ENCODE data around the gene ZNF700. TPM values are rescaled to one million over a fixed set of nuclear protein-coding genes. Genes with fewer than 3 reads are reported as not detected.
"Not testable (repeated sequence)": the region's sequence is repeated elsewhere in the genome, so short reads cannot be mapped to it uniquely, and the experiment has no call there.

ZNF700 gene
- polyA plus RNA-seq, 3 donors from 2014 or later = 1.3 to 3.0 (median 2.4) TPM

DNA sequence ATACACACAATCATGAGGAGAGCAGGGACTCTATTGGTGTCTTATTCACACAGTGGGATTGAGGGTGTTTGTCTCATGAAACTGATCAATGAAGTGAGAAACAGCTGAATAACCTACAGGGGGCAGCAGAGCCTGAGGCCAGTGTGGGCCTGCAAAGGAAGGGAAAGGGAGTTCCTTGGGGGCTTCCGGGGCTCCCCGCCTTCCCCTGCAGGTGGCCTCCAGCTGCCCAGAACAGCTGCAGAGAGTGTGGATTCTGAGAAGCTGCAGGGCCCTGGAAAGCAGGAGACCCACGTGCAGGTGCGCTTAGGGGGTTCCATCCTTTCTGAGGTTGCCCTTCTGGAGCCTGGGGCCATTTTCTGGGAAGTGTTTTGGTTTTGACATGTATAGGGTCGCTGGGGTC, 60.1 kb downstream of the ZNF700 start:
- Mint-ChIP-seq H3K4me3 (no peak overlapping the region), H3K36me3 (peaks cover 0 to 8% (median 3%) of the 10 kb centered on the region in 3 donors), H3K9me3 (peaks cover 13 to 26% (median 21%) of the 10 kb centered on the region in 6 donors), H3K27ac (no peak overlapping the region), H3K4me1 (peaks cover 16 to 25% of the 10 kb centered on the region in 2 donors), H3K27me3 (ENCODE audit: low read depth in 3 of 3) (peaks cover 2 to 11% (median 2%) of the 10 kb centered on the region in 3 donors)
- DNase-seq = peak in 2 of 3 donors; percentile 4 to 6

DNA sequence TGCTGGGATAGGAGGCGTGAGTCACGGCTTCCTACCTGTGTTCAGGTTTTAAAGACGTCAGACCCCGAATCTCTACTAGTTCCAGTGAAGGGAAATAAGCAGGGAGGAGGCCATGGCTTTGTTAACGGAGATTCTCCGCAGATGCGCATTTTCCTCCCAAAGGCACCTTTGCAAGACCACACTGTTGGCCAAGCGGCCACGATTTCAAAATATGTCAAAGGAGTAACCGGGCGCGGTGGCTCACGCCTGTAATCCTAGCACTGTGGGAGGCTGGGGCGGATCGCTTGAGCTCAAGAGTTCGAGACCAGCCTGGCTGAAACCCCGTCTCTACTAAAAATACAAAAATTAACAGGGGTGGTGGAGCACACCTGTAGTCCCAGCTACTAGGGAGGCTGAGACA, 61.8 kb downstream of the ZNF700 start:
- peak overlapping the region in 3 of 5 donors; percentile 4 to 98 (median 96) for H3K4me3 Mint-ChIP-seq
- H3K27ac Mint-ChIP-seq = no peak overlapping the region
- no peak for DNase-seq
- peaks cover 0 to 9% (median 6%) of the 10 kb centered on the region in 6 donors for H3K9me3 Mint-ChIP-seq
- peaks cover 0 to 4% (median 0%) of the 10 kb centered on the region in 3 donors for H3K36me3 Mint-ChIP-seq
- peaks cover 25 to 38% of the 10 kb centered on the region in 2 donors for H3K4me1 Mint-ChIP-seq
- H3K27me3 Mint-ChIP-seq (ENCODE audit: low read depth in 3 of 3) = peaks cover 2 to 11% (median 2%) of the 10 kb centered on the region in 3 donors

DNA sequence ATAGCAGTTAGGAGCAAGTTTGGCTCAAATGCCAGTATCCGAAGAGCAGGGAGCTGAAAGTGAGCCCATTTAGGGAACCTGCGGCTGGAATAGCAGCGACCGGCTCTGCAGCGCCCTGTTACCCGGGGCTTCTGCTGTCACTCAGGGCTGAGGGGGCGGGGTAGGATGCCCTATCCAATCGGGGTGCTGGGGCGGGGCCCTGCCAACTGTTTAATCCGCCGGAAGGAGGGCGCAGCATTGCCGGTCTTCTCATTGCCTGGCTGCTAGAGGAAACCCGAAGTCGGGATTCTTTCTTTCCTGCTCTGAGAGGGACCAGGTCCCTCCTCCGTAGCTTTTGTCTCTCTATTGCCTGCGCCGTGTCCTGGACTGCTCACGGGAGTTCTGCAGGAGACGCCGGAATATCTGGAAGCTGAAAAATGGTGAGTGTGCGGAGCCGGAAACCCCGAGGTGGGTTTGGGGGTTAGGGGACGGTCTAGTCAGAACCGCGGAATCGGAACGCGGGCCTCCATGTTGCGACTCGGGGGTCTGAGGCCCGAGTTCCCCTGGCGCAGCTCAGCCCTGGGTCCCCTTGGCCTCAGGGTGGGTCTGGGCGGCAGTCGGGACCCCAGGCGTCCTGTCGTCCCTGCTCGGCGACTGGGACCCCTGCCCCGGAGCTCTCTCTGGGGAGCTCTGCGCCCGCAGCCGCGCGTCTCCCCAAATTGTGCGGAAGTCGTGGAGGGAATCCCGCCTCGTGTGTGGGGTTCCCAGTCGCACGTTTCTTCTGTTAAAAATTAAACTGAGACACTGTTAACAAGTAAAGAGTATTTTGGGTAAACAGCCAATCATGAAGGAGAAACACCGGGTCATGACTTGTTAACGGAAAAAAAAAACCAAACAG, 62.7 kb downstream of the ZNF700 start:
- H3K27me3 Mint-ChIP-seq (ENCODE audit: low read depth in 3 of 3) = peaks cover 2 to 10% (median 2%) of the 10 kb centered on the region in 3 donors

DNA sequence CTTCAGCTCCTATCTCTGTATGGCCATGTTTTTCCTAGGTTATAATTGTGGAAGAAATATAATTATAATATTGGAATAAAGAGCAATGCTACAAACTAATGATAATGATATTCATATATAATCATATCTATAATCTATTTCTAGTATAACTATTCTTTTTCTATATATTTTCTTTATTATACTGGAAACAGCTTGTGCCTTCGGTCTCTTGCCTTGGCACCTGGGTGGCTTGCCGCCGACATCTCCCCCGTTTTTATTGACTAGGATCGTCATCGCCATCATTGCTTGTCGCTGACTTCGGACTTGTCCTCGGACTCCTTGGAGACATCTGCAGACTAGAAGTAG, 64.2 kb downstream of the ZNF700 start:
- Mint-ChIP-seq H3K4me3 (peak overlapping the region; percentile 95 to 99 (median 98)), H3K27me3 (ENCODE audit: low read depth in 3 of 3) (peaks cover 2 to 7% (median 2%) of the 10 kb centered on the region in 3 donors), H3K27ac (peak overlapping the region; percentile 85 to 97 (median 92)), H3K36me3 (peaks cover 0 to 4% (median 0%) of the 10 kb centered on the region in 3 donors), H3K4me1 (peaks cover 31 to 52% of the 10 kb centered on the region in 2 donors), H3K9me3 (no peaks in the 10 kb centered on the region)
- no peak for DNase-seq

More for the DNA sequence above, 62.7 kb downstream of the ZNF700 start:
- Mint-ChIP-seq H3K9me3 (peaks cover 0 to 3% (median 0%) of the 10 kb centered on the region in 6 donors), H3K27ac (peak overlapping the region; percentile 90 to 97 (median 93)), H3K4me1 (peaks cover 31 to 45% of the 10 kb centered on the region in 2 donors), H3K36me3 (peaks cover 0 to 4% (median 0%) of the 10 kb centered on the region in 3 donors), H3K4me3 (peak overlapping the region; percentile 95 to 99 (median 98))
- peak; percentile 84 to 85 (median 85) for DNase-seq

GRCh38 chr19:11991921-11992320, 67.0 kb downstream of the ZNF700 start:
- peak overlapping the region in 3 of 6 donors; percentile 1 to 20 (median 3) for H3K27ac Mint-ChIP-seq

DNA sequence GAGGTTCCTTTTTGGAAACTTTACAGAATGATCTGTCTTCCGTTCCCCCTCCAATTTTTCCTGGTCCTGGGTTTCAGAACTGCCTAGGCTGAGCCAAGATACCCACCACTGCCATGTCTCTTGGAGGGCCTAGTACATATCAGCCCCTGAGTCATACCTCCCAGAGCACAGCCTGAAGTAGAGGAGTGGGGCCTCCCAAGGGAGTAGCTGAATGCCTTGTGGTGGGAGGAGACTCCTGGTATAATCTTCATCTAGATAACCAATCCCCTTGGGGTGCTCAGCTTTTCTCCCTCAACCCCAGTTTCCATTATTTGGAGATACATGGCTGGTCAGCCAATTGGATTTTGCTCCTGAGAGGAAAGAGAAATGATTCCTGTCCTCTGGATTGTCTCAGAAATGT, 70.3 kb downstream of the ZNF700 start:
- H3K36me3 Mint-ChIP-seq = peaks cover 0 to 14% (median 4%) of the 10 kb centered on the region in 3 donors

More at GRCh38 chr19:11991921-11992320, 67.0 kb downstream of the ZNF700 start:
- H3K4me3 Mint-ChIP-seq, H3K9me3 Mint-ChIP-seq, DNase-seq, H3K36me3 Mint-ChIP-seq: not testable (repeated sequence)
- Mint-ChIP-seq H3K4me1 (peaks cover 33 to 65% of the 10 kb centered on the region in 2 donors), H3K27me3 (ENCODE audit: low read depth in 3 of 3) (peaks cover 0 to 12% (median 4%) of the 10 kb centered on the region in 3 donors)

More for the DNA sequence above, 70.3 kb downstream of the ZNF700 start:
- Mint-ChIP-seq H3K9me3 (no peaks in the 10 kb centered on the region), H3K27ac (no peak overlapping the region), H3K4me1 (peaks cover 23 to 55% of the 10 kb centered on the region in 2 donors), H3K4me3 (no peak overlapping the region), H3K27me3 (ENCODE audit: low read depth in 3 of 3) (peaks cover 1 to 9% (median 2%) of the 10 kb centered on the region in 3 donors)
- DNase-seq = no peak

Other genes with a start within 250 kb of the ZNF700 start
- gene ZNF823, start 186.2 kb upstream of the ZNF700 start, polyA plus RNA-seq = 1 to 10 TPM; 1.7 to 5.0 (median 2.4) TPM
- 1 to 10 TPM in 2 of 3 donors, under 1 TPM in 1; 0.14 to 7.9 (median 5.2) TPM for gene ZNF441, start 158.1 kb upstream of the ZNF700 start, polyA plus RNA-seq
- 1 to 10 TPM in 1 of 3 donors, not detected in 2; 1.1 TPM for gene ZNF491, start 126.6 kb upstream of the ZNF700 start, polyA plus RNA-seq
- gene ZNF440, start 110.8 kb upstream of the ZNF700 start, polyA plus RNA-seq = 1 to 10 TPM in 2 of 3 donors, under 1 TPM in 1; 0.34 to 4.5 (median 2.4) TPM
- 1 to 10 TPM in 2 of 3 donors, not detected in 1; 2.0 to 2.7 TPM for gene ZNF439, start 76.4 kb upstream of the ZNF700 start, polyA plus RNA-seq
- gene ZNF69, start 37.3 kb upstream of the ZNF700 start, polyA plus RNA-seq = 1 to 10 TPM in 2 of 3 donors, not detected in 1; 2.4 to 3.3 TPM
- 1 to 10 TPM in 2 of 3 donors, under 1 TPM in 1; 0.91 to 5.3 (median 2.9) TPM for gene ZNF763, start 39.9 kb downstream of the ZNF700 start, polyA plus RNA-seq
- gene ZNF433, start 110.6 kb downstream of the ZNF700 start, polyA plus RNA-seq = 1 to 10 TPM; 4.5 to 6.5 (median 5.4) TPM
- gene ZNF878, start 127.9 kb downstream of the ZNF700 start, polyA plus RNA-seq = not detected
- gene ZNF844, start 139.6 kb downstream of the ZNF700 start, polyA plus RNA-seq = 1 to 10 TPM in 2 of 3 donors, under 1 TPM in 1; 0.13 to 2.8 (median 2.6) TPM
- 1 to 10 TPM; 2.2 to 4.1 (median 2.4) TPM for gene ZNF20, start 215.2 kb downstream of the ZNF700 start, polyA plus RNA-seq
- 1 to 10 TPM in 1 of 3 donors, under 1 TPM in 1, not detected in 1; 0.51 to 3.6 TPM for gene ZNF625, start 231.6 kb downstream of the ZNF700 start, polyA plus RNA-seq
- 10 to 100 TPM; 15.1 to 20.1 (median 18.6) TPM for gene ZNF136, start 238.0 kb downstream of the ZNF700 start, polyA plus RNA-seq

Measured in immature natural killer cell (primary cell).